HCT116 (cell line): Measurements from ENCODE around the gene PXK. TPM values are rescaled to one million over a fixed set of nuclear protein-coding genes. Genes with fewer than 3 reads are reported as not detected.

Experiments
- ATAC-seq: fragments of 200-7000 bp; cut with Tn5 transposase; 2 replicates; pipeline ENCODE4 v1.9.1; 2020; ENCODE audit warnings: mild to moderate bottlenecking, moderate library complexity
- BruUV-seq: library from RNA; stranded (reverse); fragments of 400-500 nt; replicated peaks from 2 replicates; lab custom pipeline; 2021; lab: Mats Ljungman, UMichigan
- CTCF ChIA-PET: fragments of 300-600 bp; sonication (Branson Sonifier 250); formaldehyde crosslinking; loops from one replicate; lab custom pipeline; 2021; ENCODE audit warnings: antibody characterized with exemption; lab: Charles Lee
- POLR2A ChIA-PET: fragments of 300-600, 350-600 bp; sonication (Branson Sonifier 250); formaldehyde crosslinking; loops from one replicate; lab custom pipeline; 2021; ENCODE audit warnings: antibody characterized with exemption; lab: Charles Lee
- RAD21 ChIA-PET, 2 experiments: fragments of 300-600 bp; sonication (Branson Sonifier 250); formaldehyde crosslinking; loops; one replicate each; lab custom pipeline; 2023; ENCODE audit warnings: low total read pairs in 2 of 2; ENCODE audit not compliant: uncharacterized antibody in 2 of 2, unreplicated experiment in 2 of 2, low non-redundant PET in 1 of 2; lab: Charles Lee
- DNase-seq: peaks from one replicate; pipeline ENCODE4 v3.0.0-alpha.2; 2010; ENCODE audit warnings: low read depth, low spot score
- H2AFZ ChIP-seq: fragments of 200-600 bp; shearing (Covaris generic), sonication (generic); 2 replicates; pipeline ENCODE4 v1.6.1; 2017; ENCODE audit warnings: low read depth, mixed run types, mixed read lengths, antibody characterized with exemption, low read length; ENCODE audit not compliant: poor library complexity, severe bottlenecking
- H3K27ac ChIP-seq: 2 replicates; pipeline ENCODE4 v1.5.1; 2012; ENCODE audit warnings: low read depth, low read length
- H3K27me3 ChIP-seq: fragments of 200-600 bp; sonication (generic); 2 replicates; pipeline ENCODE4 v1.6.1; 2016; ENCODE audit warnings: mixed run types, low read length, mixed read lengths; ENCODE audit not compliant: insufficient read depth
- H3K36me3 ChIP-seq, 2 experiments: fragments of 200-500 bp in 1 of 2; fragments of 200-600 bp in 1 of 2; sonication (Bioruptor generic) in 1 of 2; sonication (generic) in 1 of 2; 2 replicates each; pipeline versions ENCODE4 v1.5.1 to v1.6.1; 2014 to 2016; ENCODE audit warnings: low read length in 2 of 2, inconsistent platforms in 1 of 2, mixed read lengths in 1 of 2, mixed run types in 1 of 2; ENCODE audit not compliant: insufficient read depth in 2 of 2, control insufficient read depth in 1 of 2
- H3K4me1 ChIP-seq, 2 experiments: fragments of 200-600 bp in 1 of 2; sonication (generic) in 1 of 2; 2 replicates each; pipeline versions ENCODE4 v1.5.1 to v1.6.1; 2012 to 2017; ENCODE audit warnings: low read length in 2 of 2, inconsistent platforms in 1 of 2, mild to moderate bottlenecking in 1 of 2, mixed read lengths in 1 of 2, mixed run types in 1 of 2, moderate library complexity in 1 of 2; ENCODE audit not compliant: insufficient read depth in 2 of 2, control insufficient read depth in 1 of 2
- H3K4me2 ChIP-seq: fragments of 200-600 bp; sonication (generic); 2 replicates; pipeline ENCODE4 v1.6.1; 2017; ENCODE audit warnings: mixed run types, low read length, mixed read lengths
- H3K4me3 ChIP-seq, 2 experiments: fragments of 200-600 bp in 1 of 2; sonication (generic) in 1 of 2; replicated peaks in 1 of 2; 2 replicates each; pipeline ENCODE4 v1.5.1; 2011 to 2016; ENCODE audit warnings: low read length in 2 of 2, control low read depth in 1 of 2, low read depth in 1 of 2, mild to moderate bottlenecking in 1 of 2, mixed read lengths in 1 of 2, mixed run types in 1 of 2
- H3K79me2 ChIP-seq: fragments of 200-600 bp; sonication (generic); 2 replicates; pipeline ENCODE4 v1.6.1; 2017; ENCODE audit warnings: mild to moderate bottlenecking, mixed run types, low read length, moderate library complexity, mixed read lengths; ENCODE audit not compliant: insufficient read depth
- H3K9ac ChIP-seq: fragments of 200-600 bp; sonication (generic); 2 replicates; pipeline ENCODE4 v1.6.1; 2016; ENCODE audit warnings: low read length, mixed read lengths
- H3K9me2 ChIP-seq: fragments of 200-600 bp; sonication (generic), shearing (Covaris generic); 2 replicates; pipeline ENCODE4 v1.6.1; 2017; ENCODE audit warnings: mixed run types, mild to moderate bottlenecking, moderate library complexity; ENCODE audit not compliant: insufficient read depth
- H3K9me3 ChIP-seq, 2 experiments: fragments of 200-500 bp in 1 of 2; fragments of 200-600 bp in 1 of 2; sonication (Bioruptor generic) in 1 of 2; sonication (generic) in 1 of 2; 2 replicates each; pipeline ENCODE4 v1.6.1; 2014 to 2017; ENCODE audit warnings: low read length in 2 of 2, mixed read lengths in 2 of 2, inconsistent platforms in 1 of 2, low read depth in 1 of 2, mild to moderate bottlenecking in 1 of 2, mixed run types in 1 of 2, moderate library complexity in 1 of 2; ENCODE audit not compliant: control insufficient read depth in 1 of 2, insufficient read depth in 1 of 2
- H4K20me1 ChIP-seq: fragments of 200-600 bp; sonication (generic), shearing (Covaris generic); 2 replicates; pipeline ENCODE4 v1.6.1; 2017; ENCODE audit warnings: mixed run types, mild to moderate bottlenecking, moderate library complexity; ENCODE audit not compliant: insufficient read depth
- CBX3 ChIP-seq: IDR thresholded peaks from 2 replicates; pipeline ENCODE4 v1.6.1; 2012; ENCODE audit warnings: low read depth
- CEBPB ChIP-seq: IDR thresholded peaks from 2 replicates; pipeline ENCODE4 v1.6.1; 2012; ENCODE audit warnings: low read depth
- EGR1 ChIP-seq: IDR thresholded peaks from 2 replicates; pipeline ENCODE4 v1.6.1; 2012; ENCODE audit warnings: low read depth
- ELF1 ChIP-seq: IDR thresholded peaks from 2 replicates; pipeline ENCODE4 v1.6.1; 2012; ENCODE audit warnings: low read depth, borderline replicate concordance
- EZH2 ChIP-seq: fragments of 200-600 bp; sonication (generic); IDR thresholded peaks from 2 replicates; pipeline ENCODE4 v1.6.1; 2017; ENCODE audit warnings: antibody characterized with exemption, mixed run types
- JUND ChIP-seq: IDR thresholded peaks from 2 replicates; pipeline ENCODE4 v1.6.1; 2012
- POLR2A ChIP-seq: IDR thresholded peaks from 2 replicates; pipeline ENCODE4 v1.7.0; 2011; ENCODE audit warnings: borderline replicate concordance; ENCODE audit not compliant: insufficient read depth, insufficient read length; ENCODE audit errors: extremely low read depth
- POLR2AphosphoS5 ChIP-seq: IDR thresholded peaks from 2 replicates; pipeline ENCODE4 v1.6.1; 2011; ENCODE audit warnings: mild to moderate bottlenecking, low read depth, low read length, moderate library complexity
- RAD21 ChIP-seq: IDR thresholded peaks from 2 replicates; pipeline ENCODE4 v1.6.1; 2012; ENCODE audit warnings: low read depth, mild to moderate bottlenecking
- SP1 ChIP-seq: IDR thresholded peaks from 2 replicates; pipeline ENCODE4 v1.6.1; 2012; ENCODE audit warnings: low read depth
- TCF7L2 ChIP-seq: IDR thresholded peaks from 2 replicates; pipeline ENCODE4 v1.7.0; 2011; ENCODE audit warnings: borderline replicate concordance, inconsistent platforms; ENCODE audit not compliant: insufficient read depth, insufficient read length; ENCODE audit errors: extremely low read depth
- YY1 ChIP-seq: IDR thresholded peaks from 2 replicates; pipeline ENCODE4 v1.6.1; 2011; ENCODE audit warnings: low read length, low read depth, moderate library complexity, mild to moderate bottlenecking; ENCODE audit not compliant: insufficient replicate concordance; ENCODE audit errors: extremely low read depth
- ZNF274 ChIP-seq: fragments of 200-500 bp; sonication (Bioruptor generic); IDR thresholded peaks from 2 replicates; pipeline ENCODE4 v1.6.1; 2014; ENCODE audit warnings: mild to moderate bottlenecking, low read depth, low read length, inconsistent platforms
- intact Hi-C: fragments of 100-400 bp; cut with micrococcal nuclease; formaldehyde crosslinking; loops from 2 replicates; pipeline ENCODE4 v1.10.0; 2022
- total RNA-seq: library from RNA; stranded (reverse); gene quantifications from one replicate; pipeline ENCODE4 v1.2.1, GENCODE V29; 2021; ENCODE audit not compliant: unreplicated experiment
- TF ChIP-seq, protein P1 (sequence below): IDR thresholded peaks from 2 replicates; pipeline ENCODE4 v1.6.1; 2012
- TF ChIP-seq, protein P2 (sequence below): IDR thresholded peaks from 2 replicates; pipeline ENCODE4 v1.6.1; 2012; ENCODE audit warnings: low read depth
- TF ChIP-seq, protein P3 (sequence below): IDR thresholded peaks from 2 replicates; pipeline ENCODE4 v1.6.1; 2011; ENCODE audit warnings: mild to moderate bottlenecking, low read length, moderate library complexity; ENCODE audit not compliant: insufficient replicate concordance; ENCODE audit errors: extremely low read depth

PXK gene
- total RNA-seq, 1 experiment from 2014 or later, result 10.2 TPM

DNA sequence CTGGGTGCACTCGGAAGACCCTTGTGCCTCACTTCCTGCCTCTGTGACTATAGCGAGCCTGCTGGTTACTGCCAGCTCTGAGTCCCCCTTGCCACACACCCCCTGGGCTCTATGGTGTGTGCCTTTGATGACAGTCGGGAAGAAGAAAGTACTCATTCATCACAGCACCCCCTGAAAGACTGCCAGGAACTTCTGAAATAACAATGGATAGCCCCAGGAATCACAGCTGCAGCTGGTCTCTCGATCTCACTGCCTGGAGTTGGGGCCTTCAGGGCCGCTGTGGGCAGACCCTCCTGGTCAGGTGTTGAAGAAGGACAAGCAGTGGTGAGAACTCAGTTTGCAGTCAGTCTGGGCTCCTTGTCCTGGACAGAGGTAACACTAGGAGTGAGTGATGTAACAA, 36.4 kb upstream of the PXK start (continued):
- no peak for TF ChIP-seq ZNF274
- no peak for TF ChIP-seq JUND
- no peak for TF ChIP-seq YY1
- no peak for TF ChIP-seq TCF7L2

DNA sequence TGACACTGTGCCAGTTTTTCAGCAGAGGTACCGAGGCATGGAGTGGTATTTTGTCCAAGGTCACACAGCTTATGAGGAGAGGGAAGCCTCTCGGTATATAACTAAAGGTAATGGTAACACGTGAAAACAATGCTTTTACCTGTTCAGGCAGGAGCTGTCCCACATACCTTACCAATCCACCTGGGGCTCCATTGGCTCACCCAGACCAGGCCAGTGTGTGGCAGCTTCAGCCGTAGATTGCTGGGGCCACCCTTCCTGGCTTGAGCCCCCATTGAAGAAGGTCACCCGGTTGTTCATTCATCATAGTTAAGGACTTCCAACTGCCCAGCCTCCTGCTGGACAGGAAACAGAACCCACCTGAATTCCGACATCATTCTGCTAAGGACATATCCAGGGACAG, 35.8 kb upstream of the PXK start:
- no peaks in the 10 kb centered on the region for H3K36me3 ChIP-seq
- no peak overlapping the region for H3K4me3 ChIP-seq
- no peak overlapping the region for H2AFZ ChIP-seq
- no peaks in the 10 kb centered on the region for H3K4me1 ChIP-seq
- CTCF ChIA-PET, result interaction anchor here (8.2 kb wide), 1 partner anchor 109 kb away, joined by 116 read pairs; no protein-coding TSS in a partner anchor
- DNase-seq (no peak), ATAC-seq (no peak)
- POLR2A ChIA-PET, result no interaction called here
- H3K27ac ChIP-seq, result no peak overlapping the region
- H4K20me1 ChIP-seq, result no peaks in the 10 kb centered on the region
- no peaks in the 10 kb centered on the region for H3K9me2 ChIP-seq
- no peak overlapping the region for H3K9ac ChIP-seq
- TF ChIP-seq EZH2, result no peak
- no peak for TF ChIP-seq ELF1
- TF ChIP-seq ZNF274, result no peak
- TF ChIP-seq, protein P1, sequence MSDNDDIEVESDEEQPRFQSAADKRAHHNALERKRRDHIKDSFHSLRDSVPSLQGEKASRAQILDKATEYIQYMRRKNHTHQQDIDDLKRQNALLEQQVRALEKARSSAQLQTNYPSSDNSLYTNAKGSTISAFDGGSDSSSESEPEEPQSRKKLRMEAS, result no peak
- no peak for TF ChIP-seq RAD21
- TF ChIP-seq, protein P2, sequence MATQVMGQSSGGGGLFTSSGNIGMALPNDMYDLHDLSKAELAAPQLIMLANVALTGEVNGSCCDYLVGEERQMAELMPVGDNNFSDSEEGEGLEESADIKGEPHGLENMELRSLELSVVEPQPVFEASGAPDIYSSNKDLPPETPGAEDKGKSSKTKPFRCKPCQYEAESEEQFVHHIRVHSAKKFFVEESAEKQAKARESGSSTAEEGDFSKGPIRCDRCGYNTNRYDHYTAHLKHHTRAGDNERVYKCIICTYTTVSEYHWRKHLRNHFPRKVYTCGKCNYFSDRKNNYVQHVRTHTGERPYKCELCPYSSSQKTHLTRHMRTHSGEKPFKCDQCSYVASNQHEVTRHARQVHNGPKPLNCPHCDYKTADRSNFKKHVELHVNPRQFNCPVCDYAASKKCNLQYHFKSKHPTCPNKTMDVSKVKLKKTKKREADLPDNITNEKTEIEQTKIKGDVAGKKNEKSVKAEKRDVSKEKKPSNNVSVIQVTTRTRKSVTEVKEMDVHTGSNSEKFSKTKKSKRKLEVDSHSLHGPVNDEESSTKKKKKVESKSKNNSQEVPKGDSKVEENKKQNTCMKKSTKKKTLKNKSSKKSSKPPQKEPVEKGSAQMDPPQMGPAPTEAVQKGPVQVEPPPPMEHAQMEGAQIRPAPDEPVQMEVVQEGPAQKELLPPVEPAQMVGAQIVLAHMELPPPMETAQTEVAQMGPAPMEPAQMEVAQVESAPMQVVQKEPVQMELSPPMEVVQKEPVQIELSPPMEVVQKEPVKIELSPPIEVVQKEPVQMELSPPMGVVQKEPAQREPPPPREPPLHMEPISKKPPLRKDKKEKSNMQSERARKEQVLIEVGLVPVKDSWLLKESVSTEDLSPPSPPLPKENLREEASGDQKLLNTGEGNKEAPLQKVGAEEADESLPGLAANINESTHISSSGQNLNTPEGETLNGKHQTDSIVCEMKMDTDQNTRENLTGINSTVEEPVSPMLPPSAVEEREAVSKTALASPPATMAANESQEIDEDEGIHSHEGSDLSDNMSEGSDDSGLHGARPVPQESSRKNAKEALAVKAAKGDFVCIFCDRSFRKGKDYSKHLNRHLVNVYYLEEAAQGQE, result no peak
- TF ChIP-seq SP1, result no peak
- no peak for TF ChIP-seq CBX3
- TF ChIP-seq CEBPB, result no peak
- TF ChIP-seq POLR2AphosphoS5, result no peak
- TF ChIP-seq, protein P3, sequence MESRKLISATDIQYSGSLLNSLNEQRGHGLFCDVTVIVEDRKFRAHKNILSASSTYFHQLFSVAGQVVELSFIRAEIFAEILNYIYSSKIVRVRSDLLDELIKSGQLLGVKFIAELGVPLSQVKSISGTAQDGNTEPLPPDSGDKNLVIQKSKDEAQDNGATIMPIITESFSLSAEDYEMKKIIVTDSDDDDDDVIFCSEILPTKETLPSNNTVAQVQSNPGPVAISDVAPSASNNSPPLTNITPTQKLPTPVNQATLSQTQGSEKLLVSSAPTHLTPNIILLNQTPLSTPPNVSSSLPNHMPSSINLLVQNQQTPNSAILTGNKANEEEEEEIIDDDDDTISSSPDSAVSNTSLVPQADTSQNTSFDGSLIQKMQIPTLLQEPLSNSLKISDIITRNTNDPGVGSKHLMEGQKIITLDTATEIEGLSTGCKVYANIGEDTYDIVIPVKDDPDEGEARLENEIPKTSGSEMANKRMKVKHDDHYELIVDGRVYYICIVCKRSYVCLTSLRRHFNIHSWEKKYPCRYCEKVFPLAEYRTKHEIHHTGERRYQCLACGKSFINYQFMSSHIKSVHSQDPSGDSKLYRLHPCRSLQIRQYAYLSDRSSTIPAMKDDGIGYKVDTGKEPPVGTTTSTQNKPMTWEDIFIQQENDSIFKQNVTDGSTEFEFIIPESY, result no peak
- TF ChIP-seq EGR1, result no peak
- no peak for TF ChIP-seq TCF7L2
- TF ChIP-seq POLR2A, result no peak
- H3K9me3 ChIP-seq, result no peaks in the 10 kb centered on the region
- RAD21 ChIA-PET, result no interaction called here
- intact Hi-C loops, result no loop called here
- no peak overlapping the region for H3K4me2 ChIP-seq
- no peaks in the 10 kb centered on the region for H3K79me2 ChIP-seq
- BruUV-seq, result no TSS peak
- H3K27me3 ChIP-seq, result no peaks in the 10 kb centered on the region
